Measurements from ENCODE around the gene RFX4.

RFX4 gene

GRCh38 chr12:106647793-106648514 is 65.2 kb downstream of the RFX4 start:
- DNase-seq (ENCODE audit: low read depth) = no peak

GRCh38 chr12:106648736-106649135 is 65.9 kb downstream of the RFX4 start:
- DNase-seq (ENCODE audit: low read depth) = no peak

- DNase-seq (ENCODE audit: low read depth) = no peak
Measured at GRCh38 chr12:106651552-106651951, 68.7 kb downstream of the RFX4 start.

- no peak for DNase-seq (ENCODE audit: low read depth)
Measured at GRCh38 chr12:106652510-106653015, 69.8 kb downstream of the RFX4 start.

GRCh38 chr12:106655577-106655976 is 72.8 kb downstream of the RFX4 start:
- no peak for DNase-seq (ENCODE audit: low read depth)

GRCh38 chr12:106657488-106657887 is 74.7 kb downstream of the RFX4 start:
- DNase-seq (ENCODE audit: low read depth) = no peak

GRCh38 chr12:106663385-106663784 is 80.6 kb downstream of the RFX4 start:
- DNase-seq (ENCODE audit: low read depth) = no peak

GRCh38 chr12:106669216-106669615 is 86.4 kb downstream of the RFX4 start:
- no peak for DNase-seq (ENCODE audit: low read depth)

GRCh38 chr12:106670131-106670530 is 87.3 kb downstream of the RFX4 start:
- DNase-seq (ENCODE audit: low read depth) = no peak

GRCh38 chr12:106671840-106672239 is 89.0 kb downstream of the RFX4 start:
- DNase-seq (ENCODE audit: low read depth) = no peak

- no peak for DNase-seq (ENCODE audit: low read depth)
Measured at GRCh38 chr12:106672314-106673025, 89.7 kb downstream of the RFX4 start.

GRCh38 chr12:106673141-106673540 is 90.3 kb downstream of the RFX4 start:
- no peak for DNase-seq (ENCODE audit: low read depth)

- DNase-seq (ENCODE audit: low read depth) = no peak
Measured at GRCh38 chr12:106675651-106676435, 93.0 kb downstream of the RFX4 start.

GRCh38 chr12:106679574-106679973 is 96.8 kb downstream of the RFX4 start:
- no peak for DNase-seq (ENCODE audit: low read depth)

- no peak for DNase-seq (ENCODE audit: low read depth)
Measured at GRCh38 chr12:106680280-106680679, 97.5 kb downstream of the RFX4 start.

- no peak for DNase-seq (ENCODE audit: low read depth)
Measured at GRCh38 chr12:106681210-106681609, 98.4 kb downstream of the RFX4 start.

GRCh38 chr12:106682594-106683234 is 99.9 kb downstream of the RFX4 start:
- DNase-seq (ENCODE audit: low read depth) = no peak

GRCh38 chr12:106684497-106684896 is 101.7 kb downstream of the RFX4 start:
- DNase-seq (ENCODE audit: low read depth) = no peak

- DNase-seq (ENCODE audit: low read depth) = no peak
Measured at GRCh38 chr12:106685381-106685780, 102.6 kb downstream of the RFX4 start.

- DNase-seq (ENCODE audit: low read depth) = no peak
Measured at GRCh38 chr12:106687672-106688071, 104.9 kb downstream of the RFX4 start.

- no peak for DNase-seq (ENCODE audit: low read depth)
Measured at GRCh38 chr12:106690569-106691305, 107.9 kb downstream of the RFX4 start.

All from GM04503 (cell line).